ENCODE results near the gene RFX6.

RFX6 gene

GRCh38 chr6:116895935-116896334 lies 18.9 kb downstream of the RFX6 start:
- no peak for DNase-seq (ENCODE audit: low read depth)

GRCh38 chr6:116902634-116903033 lies 25.6 kb downstream of the RFX6 start:
- DNase-seq (ENCODE audit: low read depth): no peak

GRCh38 chr6:116922853-116923548 lies 46.0 kb downstream of the RFX6 start:
- no peak for DNase-seq (ENCODE audit: low read depth)

GRCh38 chr6:116924245-116924644 lies 47.2 kb downstream of the RFX6 start:
- no peak for DNase-seq (ENCODE audit: low read depth)

- DNase-seq (ENCODE audit: low read depth): no peak
Observed at GRCh38 chr6:116925088-116925794, 48.2 kb downstream of the RFX6 start.

GRCh38 chr6:116928677-116929076 lies 51.6 kb downstream of the RFX6 start:
- no peak for DNase-seq (ENCODE audit: low read depth)

GRCh38 chr6:116929825-116930224 lies 52.8 kb downstream of the RFX6 start:
- no peak for DNase-seq (ENCODE audit: low read depth)

- no peak for DNase-seq (ENCODE audit: low read depth)
Observed at GRCh38 chr6:116931456-116931855, 54.4 kb downstream of the RFX6 start.

GRCh38 chr6:116932496-116932895 lies 55.5 kb downstream of the RFX6 start:
- no peak for DNase-seq (ENCODE audit: low read depth)

GRCh38 chr6:116933485-116933884 lies 56.4 kb downstream of the RFX6 start:
- no peak for DNase-seq (ENCODE audit: low read depth)

- DNase-seq (ENCODE audit: low read depth): no peak
Observed at GRCh38 chr6:116938305-116938704, 61.3 kb downstream of the RFX6 start.

GRCh38 chr6:116941727-116942126 lies 64.7 kb downstream of the RFX6 start:
- DNase-seq (ENCODE audit: low read depth): no peak

GRCh38 chr6:116945809-116946208 lies 68.8 kb downstream of the RFX6 start:
- DNase-seq (ENCODE audit: low read depth): no peak

- DNase-seq (ENCODE audit: low read depth): no peak
Observed at GRCh38 chr6:116948533-116949304, 71.7 kb downstream of the RFX6 start.

- no peak for DNase-seq (ENCODE audit: low read depth)
Observed at GRCh38 chr6:116949964-116950363, 72.9 kb downstream of the RFX6 start.

GRCh38 chr6:116954335-116954734 lies 77.3 kb downstream of the RFX6 start:
- no peak for DNase-seq (ENCODE audit: low read depth)

- DNase-seq (ENCODE audit: low read depth): no peak
Observed at GRCh38 chr6:116954938-116955337, 77.9 kb downstream of the RFX6 start.

GRCh38 chr6:116955773-116956172 lies 78.7 kb downstream of the RFX6 start:
- DNase-seq (ENCODE audit: low read depth): no peak

GRCh38 chr6:116963972-116964371 lies 86.9 kb downstream of the RFX6 start:
- DNase-seq (ENCODE audit: low read depth): no peak

- no peak for DNase-seq (ENCODE audit: low read depth)
Observed at GRCh38 chr6:116966675-116967576, 89.9 kb downstream of the RFX6 start.

GRCh38 chr6:116969211-116969863 lies 92.3 kb downstream of the RFX6 start:
- DNase-seq (ENCODE audit: low read depth): no peak

All from activated T-cell treated with anti-CD3 and anti-CD28 coated beads for 48 hours (primary cell).